GM12878 (cell line): ENCODE results near the gene ASPM.

Experiments used
- CHD4 ChIP-seq: fragments of 200-600 bp; sonication (generic); IDR thresholded peaks from 2 replicates; pipeline ENCODE4 v1.6.1; 2016; ENCODE audit warnings: mild to moderate bottlenecking
- POLR2A ChIP-seq: IDR thresholded peaks from 2 replicates; pipeline ENCODE4 v1.6.1; 2011; ENCODE audit warnings: low read depth, mild to moderate bottlenecking, low read length
- POLR2AphosphoS5 ChIP-seq: IDR thresholded peaks from 2 replicates; pipeline ENCODE4 v1.6.1; 2011; ENCODE audit warnings: mild to moderate bottlenecking, low read length, inconsistent platforms
- YY1 ChIP-seq: IDR thresholded peaks from 2 replicates; pipeline ENCODE4 v1.6.1; 2011; ENCODE audit warnings: low read depth, mild to moderate bottlenecking, low read length
- ZNF274 ChIP-seq: IDR thresholded peaks from one replicate; pipeline ENCODE4 v1.8.0; 2011; ENCODE audit not compliant: insufficient read length, insufficient read depth

- TF ChIP-seq POLR2A, result no peak
- TF ChIP-seq ZNF274, result no peak
- TF ChIP-seq POLR2AphosphoS5, result no peak
- TF ChIP-seq CHD4, result no peak
- TF ChIP-seq YY1, result no peak
These were observed 43.2 kb downstream of the ASPM start for GRCh38 chr1:197103300-197103699.
